GM23338 (cell line): Measurements from ENCODE around the gene KLHL1. TPM values are rescaled to one million over a fixed set of nuclear protein-coding genes. Genes with fewer than 3 reads are reported as not detected.

Experiments used
- ATAC-seq: fragments of 200-7000 bp; cut with Tn5 transposase; 3 replicates; pipeline ENCODE4 v1.9.1; 2020
- DNase-seq: peaks from one replicate; pipeline ENCODE4 v3.0.0-alpha.2; 2015; ENCODE audit warnings: low spot score
- H2AFZ ChIP-seq: fragments of 200-600 bp; sonication (generic); 2 replicates; pipeline ENCODE4 v1.8.0; 2016; ENCODE audit warnings: antibody characterized with exemption, mild to moderate bottlenecking, moderate library complexity
- H3F3A ChIP-seq: fragments of 200-600 bp; sonication (generic); replicated peaks from 2 replicates; pipeline ENCODE4 v1.8.0; 2017; ENCODE audit warnings: antibody characterized with exemption, mixed run types, low read depth
- H3K27ac ChIP-seq: fragments of 200-600 bp; sonication (generic); 2 replicates; pipeline ENCODE4 v1.6.1; 2016; ENCODE audit warnings: low read depth
- H3K27me3 ChIP-seq: fragments of 200-600 bp; sonication (generic); 2 replicates; pipeline ENCODE4 v1.8.0; 2016; ENCODE audit warnings: mild to moderate bottlenecking, mixed run types, moderate library complexity; ENCODE audit not compliant: insufficient read depth
- H3K36me3 ChIP-seq: fragments of 200-600 bp; sonication (generic); 2 replicates; pipeline ENCODE4 v1.8.0; 2016; ENCODE audit warnings: mild to moderate bottlenecking; ENCODE audit not compliant: insufficient read depth
- H3K4me1 ChIP-seq: fragments of 200-600 bp; sonication (generic); 2 replicates; pipeline ENCODE4 v1.8.0; 2016; ENCODE audit warnings: mild to moderate bottlenecking, moderate library complexity; ENCODE audit not compliant: insufficient read depth
- H3K4me2 ChIP-seq: fragments of 200-600 bp; sonication (generic); 2 replicates; pipeline ENCODE4 v1.7.1; 2017; ENCODE audit warnings: mixed run types
- H3K4me3 ChIP-seq: fragments of 200-600 bp; sonication (generic); 2 replicates; pipeline ENCODE4 v1.6.1; 2016; ENCODE audit warnings: mixed run types
- H3K79me2 ChIP-seq: fragments of 200-600 bp; sonication (generic); replicated peaks from 2 replicates; pipeline ENCODE4 v1.8.0; 2017; ENCODE audit warnings: mild to moderate bottlenecking; ENCODE audit not compliant: insufficient read depth
- H3K9me2 ChIP-seq: fragments of 200-600 bp; sonication (generic); 2 replicates; pipeline ENCODE4 v1.8.0; 2017; ENCODE audit not compliant: insufficient read depth
- H4K20me1 ChIP-seq: fragments of 200-600 bp; sonication (generic); replicated peaks from 2 replicates; pipeline ENCODE4 v1.8.0; 2017; ENCODE audit warnings: mild to moderate bottlenecking; ENCODE audit not compliant: insufficient read depth
- H3K27ac Mint-ChIP-seq: 2 replicates; pipeline ENCODE4 v1.8.0; 2020; ENCODE audit warnings: inconsistent platforms, mild to moderate bottlenecking, moderate library complexity, mixed read lengths
- H3K27me3 Mint-ChIP-seq: 3 replicates; pipeline ENCODE4 v1.8.0; 2022; ENCODE audit warnings: low read depth, mild to moderate bottlenecking, moderate library complexity, mixed read lengths, inconsistent platforms; ENCODE audit not compliant: insufficient read depth, poor library complexity
- H3K36me3 Mint-ChIP-seq: 3 replicates; pipeline ENCODE4 v1.8.0; 2021; ENCODE audit warnings: low read depth, mild to moderate bottlenecking, inconsistent platforms, moderate library complexity, mixed read lengths
- H3K4me1 Mint-ChIP-seq: 3 replicates; pipeline ENCODE4 v1.8.0; 2020; ENCODE audit warnings: mild to moderate bottlenecking, inconsistent platforms, mixed read lengths
- H3K4me3 Mint-ChIP-seq: 3 replicates; pipeline ENCODE4 v1.8.0; 2021; ENCODE audit warnings: moderate library complexity, mild to moderate bottlenecking, inconsistent platforms, mixed read lengths
- H3K9me3 Mint-ChIP-seq: 3 replicates; pipeline ENCODE4 v1.8.0; 2020; ENCODE audit warnings: moderate library complexity, mild to moderate bottlenecking, inconsistent platforms, mixed read lengths
- CREB1 ChIP-seq: fragments of 250-450 bp; sonication (Bioruptor Pico); IDR thresholded peaks from 2 replicates; pipeline ENCODE4 v1.5.0; 2020; ENCODE audit warnings: low read depth, mild to moderate bottlenecking, moderate library complexity
- EZH2 ChIP-seq: fragments of 200-600 bp; sonication (generic); IDR thresholded peaks from one replicate; pipeline ENCODE4 v1.8.0; 2017; ENCODE audit warnings: antibody characterized with exemption, mild to moderate bottlenecking, low read depth; ENCODE audit not compliant: unreplicated experiment
- JUNB ChIP-seq: IDR thresholded peaks from one replicate; pipeline ENCODE4 v1.6.1; 2016; ENCODE audit warnings: antibody characterized with exemption; ENCODE audit not compliant: unreplicated experiment
- NANOG ChIP-seq: IDR thresholded peaks from 2 replicates; pipeline ENCODE4 v1.6.1; 2016; ENCODE audit warnings: antibody characterized with exemption, borderline replicate concordance
- POLR2AphosphoS5 ChIP-seq: IDR thresholded peaks from 2 replicates; pipeline ENCODE4 v1.6.1; 2016; ENCODE audit warnings: antibody characterized with exemption, low read depth
- STAT1 ChIP-seq: IDR thresholded peaks from one replicate; pipeline ENCODE4 v1.6.1; 2016; ENCODE audit warnings: antibody characterized with exemption; ENCODE audit not compliant: unreplicated experiment
- polyA plus RNA-seq: library from polyadenylated mRNA; unstranded; fragments of >200 nt; fragmentation: Nextera tagmentation; extraction: Ambion mirVana; gene quantifications from 2 replicates; pipeline ENCODE4 v1.2.1, GENCODE V29; 2016
- total RNA-seq: library from RNA; depleted of rRNA; stranded (reverse); fragments of >200 nt; shearing (Covaris generic); gene quantifications from 2 replicates; pipeline ENCODE4 v1.2.3, GENCODE V29; 2014
- TF ChIP-seq, protein P1 (sequence below): IDR thresholded peaks from one replicate; pipeline ENCODE4 v1.6.1; 2018; ENCODE audit warnings: antibody characterized with exemption; ENCODE audit not compliant: unreplicated experiment
- TF ChIP-seq, protein P2 (sequence below): fragments of 250-450 bp; sonication (Bioruptor Pico); IDR thresholded peaks from 2 replicates; pipeline ENCODE4 v1.5.0; 2020; ENCODE audit warnings: mild to moderate bottlenecking, moderate library complexity

Gene KLHL1
- total and polyA plus RNA-seq, 2 experiments from 2014 or later: not detected

DNA sequence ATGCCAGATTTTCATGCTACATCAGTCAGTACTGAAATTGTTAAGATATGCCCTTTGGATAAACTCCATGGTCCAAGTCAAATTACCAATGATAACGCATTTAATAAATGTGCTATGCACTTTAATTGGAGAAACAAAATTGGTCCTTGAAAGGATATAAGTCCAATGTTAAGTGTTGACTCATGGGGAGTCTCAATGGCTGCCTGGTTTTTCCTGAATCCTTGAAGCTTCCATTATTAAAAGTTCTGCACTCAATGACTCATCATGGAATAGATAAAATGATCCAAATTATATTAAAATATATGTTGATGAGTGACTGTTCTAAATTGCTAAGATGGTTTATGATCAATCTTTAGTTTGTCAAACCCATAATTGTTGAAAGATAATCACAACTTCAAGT lies 346.7 kb downstream of the KLHL1 start:
- H3K4me1 Mint-ChIP-seq: no peaks in the 10 kb centered on the region

More for the DNA sequence above, 346.7 kb downstream of the KLHL1 start:
- TF ChIP-seq NANOG (no peak), CREB1 (CRISPR knock-in tag) (no peak), STAT1 (no peak), EZH2 (no peak), JUNB (no peak), POLR2AphosphoS5 (no peak)
- TF ChIP-seq, protein P1, sequence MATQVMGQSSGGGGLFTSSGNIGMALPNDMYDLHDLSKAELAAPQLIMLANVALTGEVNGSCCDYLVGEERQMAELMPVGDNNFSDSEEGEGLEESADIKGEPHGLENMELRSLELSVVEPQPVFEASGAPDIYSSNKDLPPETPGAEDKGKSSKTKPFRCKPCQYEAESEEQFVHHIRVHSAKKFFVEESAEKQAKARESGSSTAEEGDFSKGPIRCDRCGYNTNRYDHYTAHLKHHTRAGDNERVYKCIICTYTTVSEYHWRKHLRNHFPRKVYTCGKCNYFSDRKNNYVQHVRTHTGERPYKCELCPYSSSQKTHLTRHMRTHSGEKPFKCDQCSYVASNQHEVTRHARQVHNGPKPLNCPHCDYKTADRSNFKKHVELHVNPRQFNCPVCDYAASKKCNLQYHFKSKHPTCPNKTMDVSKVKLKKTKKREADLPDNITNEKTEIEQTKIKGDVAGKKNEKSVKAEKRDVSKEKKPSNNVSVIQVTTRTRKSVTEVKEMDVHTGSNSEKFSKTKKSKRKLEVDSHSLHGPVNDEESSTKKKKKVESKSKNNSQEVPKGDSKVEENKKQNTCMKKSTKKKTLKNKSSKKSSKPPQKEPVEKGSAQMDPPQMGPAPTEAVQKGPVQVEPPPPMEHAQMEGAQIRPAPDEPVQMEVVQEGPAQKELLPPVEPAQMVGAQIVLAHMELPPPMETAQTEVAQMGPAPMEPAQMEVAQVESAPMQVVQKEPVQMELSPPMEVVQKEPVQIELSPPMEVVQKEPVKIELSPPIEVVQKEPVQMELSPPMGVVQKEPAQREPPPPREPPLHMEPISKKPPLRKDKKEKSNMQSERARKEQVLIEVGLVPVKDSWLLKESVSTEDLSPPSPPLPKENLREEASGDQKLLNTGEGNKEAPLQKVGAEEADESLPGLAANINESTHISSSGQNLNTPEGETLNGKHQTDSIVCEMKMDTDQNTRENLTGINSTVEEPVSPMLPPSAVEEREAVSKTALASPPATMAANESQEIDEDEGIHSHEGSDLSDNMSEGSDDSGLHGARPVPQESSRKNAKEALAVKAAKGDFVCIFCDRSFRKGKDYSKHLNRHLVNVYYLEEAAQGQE: no peak
- TF ChIP-seq, protein P2, sequence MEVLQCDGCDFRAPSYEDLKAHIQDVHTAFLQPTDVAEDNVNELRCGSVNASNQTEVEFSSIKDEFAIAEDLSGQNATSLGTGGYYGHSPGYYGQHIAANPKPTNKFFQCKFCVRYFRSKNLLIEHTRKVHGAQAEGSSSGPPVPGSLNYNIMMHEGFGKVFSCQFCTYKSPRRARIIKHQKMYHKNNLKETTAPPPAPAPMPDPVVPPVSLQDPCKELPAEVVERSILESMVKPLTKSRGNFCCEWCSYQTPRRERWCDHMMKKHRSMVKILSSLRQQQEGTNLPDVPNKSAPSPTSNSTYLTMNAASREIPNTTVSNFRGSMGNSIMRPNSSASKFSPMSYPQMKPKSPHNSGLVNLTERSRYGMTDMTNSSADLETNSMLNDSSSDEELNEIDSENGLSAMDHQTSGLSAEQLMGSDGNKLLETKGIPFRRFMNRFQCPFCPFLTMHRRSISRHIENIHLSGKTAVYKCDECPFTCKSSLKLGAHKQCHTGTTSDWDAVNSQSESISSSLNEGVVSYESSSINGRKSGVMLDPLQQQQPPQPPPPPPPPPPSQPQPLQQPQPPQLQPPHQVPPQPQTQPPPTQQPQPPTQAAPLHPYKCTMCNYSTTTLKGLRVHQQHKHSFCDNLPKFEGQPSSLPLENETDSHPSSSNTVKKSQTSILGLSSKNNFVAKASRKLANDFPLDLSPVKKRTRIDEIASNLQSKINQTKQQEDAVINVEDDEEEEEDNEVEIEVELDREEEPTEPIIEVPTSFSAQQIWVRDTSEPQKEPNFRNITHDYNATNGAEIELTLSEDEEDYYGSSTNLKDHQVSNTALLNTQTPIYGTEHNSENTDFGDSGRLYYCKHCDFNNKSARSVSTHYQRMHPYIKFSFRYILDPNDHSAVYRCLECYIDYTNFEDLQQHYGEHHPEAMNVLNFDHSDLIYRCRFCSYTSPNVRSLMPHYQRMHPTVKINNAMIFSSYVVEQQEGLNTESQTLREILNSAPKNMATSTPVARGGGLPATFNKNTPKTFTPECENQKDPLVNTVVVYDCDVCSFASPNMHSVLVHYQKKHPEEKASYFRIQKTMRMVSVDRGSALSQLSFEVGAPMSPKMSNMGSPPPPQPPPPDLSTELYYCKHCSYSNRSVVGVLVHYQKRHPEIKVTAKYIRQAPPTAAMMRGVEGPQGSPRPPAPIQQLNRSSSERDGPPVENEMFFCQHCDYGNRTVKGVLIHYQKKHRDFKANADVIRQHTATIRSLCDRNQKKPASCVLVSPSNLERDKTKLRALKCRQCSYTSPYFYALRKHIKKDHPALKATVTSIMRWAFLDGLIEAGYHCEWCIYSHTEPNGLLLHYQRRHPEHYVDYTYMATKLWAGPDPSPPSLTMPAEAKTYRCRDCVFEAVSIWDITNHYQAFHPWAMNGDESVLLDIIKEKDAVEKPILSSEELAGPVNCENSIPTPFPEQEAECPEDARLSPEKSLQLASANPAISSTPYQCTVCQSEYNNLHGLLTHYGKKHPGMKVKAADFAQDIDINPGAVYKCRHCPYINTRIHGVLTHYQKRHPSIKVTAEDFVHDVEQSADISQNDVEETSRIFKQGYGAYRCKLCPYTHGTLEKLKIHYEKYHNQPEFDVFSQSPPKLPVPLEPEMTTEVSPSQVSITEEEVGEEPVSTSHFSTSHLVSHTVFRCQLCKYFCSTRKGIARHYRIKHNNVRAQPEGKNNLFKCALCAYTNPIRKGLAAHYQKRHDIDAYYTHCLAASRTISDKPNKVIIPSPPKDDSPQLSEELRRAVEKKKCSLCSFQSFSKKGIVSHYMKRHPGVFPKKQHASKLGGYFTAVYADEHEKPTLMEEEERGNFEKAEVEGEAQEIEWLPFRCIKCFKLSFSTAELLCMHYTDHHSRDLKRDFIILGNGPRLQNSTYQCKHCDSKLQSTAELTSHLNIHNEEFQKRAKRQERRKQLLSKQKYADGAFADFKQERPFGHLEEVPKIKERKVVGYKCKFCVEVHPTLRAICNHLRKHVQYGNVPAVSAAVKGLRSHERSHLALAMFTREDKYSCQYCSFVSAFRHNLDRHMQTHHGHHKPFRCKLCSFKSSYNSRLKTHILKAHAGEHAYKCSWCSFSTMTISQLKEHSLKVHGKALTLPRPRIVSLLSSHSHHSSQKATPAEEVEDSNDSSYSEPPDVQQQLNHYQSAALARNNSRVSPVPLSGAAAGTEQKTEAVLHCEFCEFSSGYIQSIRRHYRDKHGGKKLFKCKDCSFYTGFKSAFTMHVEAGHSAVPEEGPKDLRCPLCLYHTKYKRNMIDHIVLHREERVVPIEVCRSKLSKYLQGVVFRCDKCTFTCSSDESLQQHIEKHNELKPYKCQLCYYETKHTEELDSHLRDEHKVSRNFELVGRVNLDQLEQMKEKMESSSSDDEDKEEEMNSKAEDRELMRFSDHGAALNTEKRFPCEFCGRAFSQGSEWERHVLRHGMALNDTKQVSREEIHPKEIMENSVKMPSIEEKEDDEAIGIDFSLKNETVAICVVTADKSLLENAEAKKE (CRISPR knock-in tag): no peak
- ATAC-seq (no peak), DNase-seq (no peak)
- Histone ChIP-seq H3K36me3 (no peaks in the 10 kb centered on the region), H2AFZ (no peak overlapping the region), H4K20me1 (no peaks in the 10 kb centered on the region), H3K4me3 (no peak overlapping the region), H3K4me1 (no peaks in the 10 kb centered on the region), H3K4me2 (no peak overlapping the region), H3K79me2 (no peaks in the 10 kb centered on the region), H3F3A (no peaks in the 10 kb centered on the region), H3K27ac (no peak overlapping the region), H3K27me3 (no peaks in the 10 kb centered on the region), H3K9me2 (peaks cover 5% of the 10 kb centered on the region; the same call in 1 of the 2 replicates)
- Mint-ChIP-seq H3K27ac (no peak overlapping the region), H3K4me3 (no peak overlapping the region), H3K27me3 (no peaks in the 10 kb centered on the region), H3K36me3 (no peaks in the 10 kb centered on the region), H3K9me3 (no peaks in the 10 kb centered on the region)
